Left ventricle myocardium inferior (tissue), 1 donor: ENCODE results near the gene KIAA0319L. TPM values are rescaled to one million over a fixed set of nuclear protein-coding genes. Genes with fewer than 3 reads are reported as not detected.

Experiments
- DNase-seq: peaks from one replicate; pipeline ENCODE4 v3.0.0-alpha.2; 2020
- H3K27ac ChIP-seq: fragments of 200-600 bp; replicated peaks from 2 replicates; pipeline ENCODE4 v1.8.0; 2021
- H3K27me3 ChIP-seq: fragments of 200-600 bp; 2 replicates; pipeline ENCODE4 v1.8.0; 2021; ENCODE audit warnings: low read depth
- H3K36me3 ChIP-seq: fragments of 200-600 bp; 2 replicates; pipeline ENCODE4 v1.8.0; 2021
- H3K4me1 ChIP-seq: fragments of 200-600 bp; 2 replicates; pipeline ENCODE4 v1.8.0; 2021
- H3K4me3 ChIP-seq: fragments of 200-600 bp; 2 replicates; pipeline ENCODE4 v1.8.0; 2021; ENCODE audit warnings: mild to moderate bottlenecking, moderate library complexity
- H3K9me3 ChIP-seq: fragments of 200-600 bp; replicated peaks from 2 replicates; pipeline ENCODE4 v1.8.0; 2021
- CTCF ChIP-seq: fragments of 200-600 bp; IDR thresholded peaks from 2 replicates; pipeline ENCODE4 v1.8.0; 2021; ENCODE audit warnings: antibody characterized with exemption, mild to moderate bottlenecking, borderline replicate concordance
- intact Hi-C: fragments of 100-400 bp; cut with micrococcal nuclease; formaldehyde crosslinking; loops from one replicate; pipeline ENCODE4 v1.11.0; 2022
- total RNA-seq: library from RNA; stranded (reverse); fragmentation: NEBNext Ultra II Directional; extraction: Animal tissue kit (Norgen Biotek cat#: 25700); gene quantifications from one replicate; pipeline ENCODE4 v1.2.1, GENCODE V29; 2021
- donor health status: DM: no; HTN: yes; CAD: no; lungs with severe emphysema.

KIAA0319L gene
- total RNA-seq, 1 donor from 2014 or later, result 64.3 TPM

- intact Hi-C loops, result no loop called here
- no peak for DNase-seq
- H3K27me3 ChIP-seq, result peaks cover 98% of the 10 kb centered on the region
- peaks cover 30% of the 10 kb centered on the region for H3K4me1 ChIP-seq
- no peaks in the 10 kb centered on the region for H3K36me3 ChIP-seq
- no peak overlapping the region for H3K4me3 ChIP-seq
- H3K9me3 ChIP-seq, result no peaks in the 10 kb centered on the region
- H3K27ac ChIP-seq, result no peak overlapping the region
- TF ChIP-seq CTCF, result no peak
These were observed 17.6 kb upstream of the KIAA0319L start for GRCh38 chr1:35574655-35575415.

- no peak for TF ChIP-seq CTCF
- DNase-seq, result no peak
- Histone ChIP-seq H3K36me3 (no peaks in the 10 kb centered on the region), H3K9me3 (no peaks in the 10 kb centered on the region), H3K27ac (no peak overlapping the region), H3K27me3 (peaks cover 92% of the 10 kb centered on the region), H3K4me1 (peaks cover 30% of the 10 kb centered on the region), H3K4me3 (peak overlapping the region; percentile 62)
- intact Hi-C loops, result no loop called here
These were observed 17.0 kb upstream of the KIAA0319L start for GRCh38 chr1:35574125-35574654.

- H3K27me3 ChIP-seq, result peaks cover 86% of the 10 kb centered on the region
- intact Hi-C loops, result no loop called here
- no peak within 1 kb of the TSS for H3K27ac ChIP-seq
- H3K4me3 ChIP-seq, result peak within 1 kb of the TSS; percentile 62
- H3K4me1 ChIP-seq, result peaks cover 35% of the 10 kb centered on the region
- no peaks in the 10 kb centered on the region for H3K36me3 ChIP-seq
- TF ChIP-seq CTCF, result no peak
- H3K9me3 ChIP-seq, result no peaks in the 10 kb centered on the region
- DNase-seq, result no peak
These were observed 16.3 kb upstream of the KIAA0319L start, which contains the start of gene TFAP2E for GRCh38 chr1:35573198-35574124. TFAP2E (plus strand) TSS chr1:35573314; CDS start chr1:35573578, 264 bp downstream.

GRCh38 chr1:35572296-35572695, 15.1 kb upstream of the KIAA0319L start:
- DNase-seq, result no peak
- no peak overlapping the region for H3K27ac ChIP-seq
- H3K27me3 ChIP-seq, result peaks cover 74% of the 10 kb centered on the region
- no peaks in the 10 kb centered on the region for H3K9me3 ChIP-seq
- intact Hi-C loops, result no loop called here
- no peaks in the 10 kb centered on the region for H3K36me3 ChIP-seq
- H3K4me3 ChIP-seq, result no peak overlapping the region
- peaks cover 26% of the 10 kb centered on the region for H3K4me1 ChIP-seq
- TF ChIP-seq CTCF, result no peak

- Histone ChIP-seq H3K27ac (no peak overlapping the region), H3K9me3 (no peaks in the 10 kb centered on the region), H3K36me3 (no peaks in the 10 kb centered on the region), H3K27me3 (peaks cover 64% of the 10 kb centered on the region), H3K4me1 (peaks cover 17% of the 10 kb centered on the region), H3K4me3 (no peak overlapping the region)
- DNase-seq, result no peak
- TF ChIP-seq CTCF, result no peak
- intact Hi-C loops, result no loop called here
These were observed 14.1 kb upstream of the KIAA0319L start for GRCh38 chr1:35571263-35571662.
